T-helper 17 cell (primary cell): Measurements from ENCODE around the gene APOL5. TPM values are rescaled to one million over a fixed set of nuclear protein-coding genes. Genes with fewer than 3 reads are reported as not detected.
"Not testable (repeated sequence)": the region's sequence is repeated elsewhere in the genome, so short reads cannot be mapped to it uniquely, and the experiment has no call there.

Experiments used
- ATAC-seq: fragments of 150-1000 bp; cut with Tn5 transposase; 2 replicates; pipeline ENCODE4 v1.10.0; 2021; ENCODE audit warnings: mild to moderate bottlenecking, moderate library complexity
- DNase-seq, 3 donors: peaks; one replicate each; pipeline versions ENCODE4 v3.0.0 to v3.0.0-alpha.2; 2020 to 2021
- H3K9me3 ChIP-seq: one replicate; pipeline ENCODE4 v1.7.0; 2013; ENCODE audit warnings: low read length, mild to moderate bottlenecking; ENCODE audit not compliant: control insufficient read depth, poor library complexity, severe bottlenecking
- H3K27ac Mint-ChIP-seq: one replicate; pipeline ENCODE4 v1.8.0; 2022; ENCODE audit warnings: mild to moderate bottlenecking, moderate library complexity, mixed read lengths
- H3K27me3 Mint-ChIP-seq: one replicate; pipeline ENCODE4 v1.8.0; 2022; ENCODE audit warnings: mixed read lengths
- H3K36me3 Mint-ChIP-seq: one replicate; pipeline ENCODE4 v1.8.0; 2022; ENCODE audit warnings: low read depth, mixed read lengths
- H3K4me1 Mint-ChIP-seq: one replicate; pipeline ENCODE4 v1.8.0; 2022; ENCODE audit warnings: mild to moderate bottlenecking, mixed read lengths
- H3K4me3 Mint-ChIP-seq: one replicate; pipeline ENCODE4 v1.8.0; 2022; ENCODE audit warnings: mild to moderate bottlenecking, moderate library complexity, mixed read lengths
- total RNA-seq, 4 donors: library from RNA in 2 of 4; stranded (reverse) in 2 of 4; gene quantifications; one replicate each; pipeline ENCODE4 v1.2.3 and lab custom pipeline; 2022 to 2026

The APOL5 gene
- total RNA-seq, 2 donors from 2014 or later = not detected

DNA sequence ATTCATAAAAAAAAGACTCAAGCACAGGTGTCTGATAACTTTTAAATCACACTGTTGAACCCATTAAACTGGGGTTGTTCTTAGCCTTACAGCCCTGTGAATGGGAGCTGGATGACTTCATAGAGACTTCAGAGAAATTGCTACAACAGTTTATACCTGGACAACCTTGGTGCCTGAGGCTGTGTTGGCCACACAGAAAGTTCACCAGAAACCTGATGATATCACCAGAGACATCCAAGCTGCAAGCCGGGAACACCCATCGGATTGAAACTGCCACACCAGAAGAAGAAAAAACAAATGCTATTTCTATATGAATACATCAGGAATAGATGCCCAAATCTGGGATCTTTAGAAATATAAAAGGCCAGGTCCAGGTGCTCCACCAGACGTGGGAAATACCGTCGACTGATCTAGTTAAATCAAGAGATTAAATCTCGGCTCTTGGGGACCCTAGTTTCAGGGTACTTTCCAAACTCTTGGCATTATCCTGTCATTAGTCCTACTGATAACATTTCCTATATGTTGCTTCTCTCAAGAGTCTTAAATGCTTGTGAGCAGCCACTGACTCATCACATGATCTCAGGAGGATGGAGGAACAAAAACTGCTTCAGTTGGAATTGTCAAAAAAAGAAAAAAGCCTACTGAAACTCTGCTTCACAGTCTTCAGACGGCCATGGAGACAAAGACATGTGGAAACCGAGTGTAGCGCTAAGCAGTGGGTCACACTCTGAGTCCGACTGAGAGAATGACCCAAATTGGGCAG, 28.6 kb upstream of the APOL5 start:
- no peak for ATAC-seq
- no peak for DNase-seq
- H3K9me3 ChIP-seq = no peaks in the 10 kb centered on the region
- H3K27ac Mint-ChIP-seq = no peak overlapping the region
- H3K27me3 Mint-ChIP-seq = peaks cover 13% of the 10 kb centered on the region
- H3K4me3 Mint-ChIP-seq = no peak overlapping the region
- H3K4me1 Mint-ChIP-seq = peaks cover 5% of the 10 kb centered on the region
- H3K36me3 Mint-ChIP-seq = no peaks in the 10 kb centered on the region

DNA sequence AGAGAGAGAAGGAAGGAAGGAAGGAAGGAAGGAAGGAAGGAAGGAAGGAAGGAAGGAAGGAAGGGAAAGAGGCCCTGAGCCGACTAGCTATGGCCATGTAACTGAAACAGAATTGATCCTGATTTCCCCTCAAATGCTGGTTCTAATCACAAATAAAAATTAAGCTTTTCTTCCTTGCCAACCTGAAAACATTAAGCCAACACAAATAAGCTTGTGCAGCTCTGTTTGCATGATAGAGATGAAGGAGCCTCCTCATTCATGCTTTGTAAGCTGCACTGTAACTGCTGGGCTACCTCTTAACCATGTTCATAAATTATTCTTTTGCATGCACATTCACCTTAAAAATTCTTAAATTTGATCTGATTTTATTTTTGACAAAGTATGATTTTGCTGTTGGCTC, 27.7 kb upstream of the APOL5 start:
- H3K27me3 Mint-ChIP-seq = peaks cover 14% of the 10 kb centered on the region
- no peak for ATAC-seq
- H3K4me1 Mint-ChIP-seq = peaks cover 5% of the 10 kb centered on the region
- H3K36me3 Mint-ChIP-seq = no peaks in the 10 kb centered on the region
- no peaks in the 10 kb centered on the region for H3K9me3 ChIP-seq
- no peak for DNase-seq
- H3K27ac Mint-ChIP-seq = no peak overlapping the region
- H3K4me3 Mint-ChIP-seq = no peak overlapping the region

DNA sequence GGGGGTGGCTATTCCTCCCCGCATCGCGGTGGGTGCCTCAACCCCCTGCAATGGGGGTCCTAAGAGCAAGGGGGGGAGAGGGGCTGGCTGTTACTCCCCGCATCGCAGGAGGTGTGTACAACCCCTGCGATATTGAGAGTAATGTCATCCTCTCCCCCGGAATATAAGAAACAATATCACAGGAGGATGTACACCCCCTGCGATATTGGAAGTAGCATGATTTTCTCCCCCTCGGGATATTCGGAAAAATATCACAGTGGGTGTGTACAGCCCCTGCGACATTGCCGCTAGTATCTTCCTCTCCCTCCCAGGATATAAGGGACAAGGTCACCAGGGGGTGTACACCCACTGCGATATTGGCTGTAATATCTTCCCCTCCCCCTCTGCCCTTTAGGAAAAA, 22.5 kb upstream of the APOL5 start:
- Mint-ChIP-seq H3K27me3 (peaks cover 14% of the 10 kb centered on the region), H3K27ac (no peak overlapping the region), H3K4me3 (no peak overlapping the region), H3K4me1 (peaks cover 2% of the 10 kb centered on the region), H3K36me3 (no peaks in the 10 kb centered on the region)
- H3K9me3 ChIP-seq = no peaks in the 10 kb centered on the region
- ATAC-seq (no peak), DNase-seq (no peak)

DNA sequence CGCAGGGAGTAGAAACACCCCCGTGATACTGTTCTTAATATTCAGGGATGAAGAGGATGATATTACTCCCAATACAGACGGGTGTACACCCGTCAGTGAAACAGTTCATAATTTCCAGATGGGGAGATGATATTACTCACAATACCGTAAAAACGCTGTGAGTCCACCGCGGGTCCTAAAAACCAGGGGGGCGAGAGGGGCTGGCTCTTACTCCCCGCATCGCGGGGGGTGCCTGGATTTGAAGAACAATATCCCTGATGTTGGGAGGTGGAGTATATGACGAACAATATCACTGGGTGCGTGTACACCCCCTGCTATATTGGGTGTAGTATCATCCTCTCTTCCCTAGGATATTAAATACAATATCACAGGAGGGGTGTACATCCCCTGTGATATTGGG, 20.5 kb upstream of the APOL5 start:
- Mint-ChIP-seq H3K27me3 (peaks cover 9% of the 10 kb centered on the region), H3K36me3 (no peaks in the 10 kb centered on the region), H3K27ac (no peak overlapping the region), H3K4me1 (no peaks in the 10 kb centered on the region), H3K4me3 (no peak overlapping the region)
- DNase-seq (no peak), ATAC-seq (no peak)
- H3K9me3 ChIP-seq = no peaks in the 10 kb centered on the region

DNA sequence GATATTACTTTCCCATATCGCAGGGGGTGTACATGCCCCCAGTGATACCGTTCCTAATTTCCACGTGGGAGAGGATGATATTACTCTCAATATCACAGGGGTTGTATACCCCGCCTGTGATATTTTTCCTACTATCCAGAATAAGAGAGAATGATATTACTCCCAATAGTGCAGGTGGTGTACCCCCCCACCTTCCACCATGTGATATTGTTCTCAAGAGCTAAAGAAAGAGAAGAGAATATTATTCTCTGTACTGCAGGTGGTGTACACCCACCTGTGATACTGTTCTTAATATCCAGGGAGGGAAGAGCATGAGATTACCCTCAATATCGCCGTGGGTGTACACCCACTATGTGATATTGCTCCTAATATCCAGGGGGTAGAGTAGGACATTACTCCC, 17.8 kb upstream of the APOL5 start:
- not testable (repeated sequence) for DNase-seq, H3K4me3 Mint-ChIP-seq, H3K4me1 Mint-ChIP-seq, H3K27ac Mint-ChIP-seq, H3K36me3 Mint-ChIP-seq, H3K9me3 ChIP-seq, H3K27me3 Mint-ChIP-seq, ATAC-seq

DNA sequence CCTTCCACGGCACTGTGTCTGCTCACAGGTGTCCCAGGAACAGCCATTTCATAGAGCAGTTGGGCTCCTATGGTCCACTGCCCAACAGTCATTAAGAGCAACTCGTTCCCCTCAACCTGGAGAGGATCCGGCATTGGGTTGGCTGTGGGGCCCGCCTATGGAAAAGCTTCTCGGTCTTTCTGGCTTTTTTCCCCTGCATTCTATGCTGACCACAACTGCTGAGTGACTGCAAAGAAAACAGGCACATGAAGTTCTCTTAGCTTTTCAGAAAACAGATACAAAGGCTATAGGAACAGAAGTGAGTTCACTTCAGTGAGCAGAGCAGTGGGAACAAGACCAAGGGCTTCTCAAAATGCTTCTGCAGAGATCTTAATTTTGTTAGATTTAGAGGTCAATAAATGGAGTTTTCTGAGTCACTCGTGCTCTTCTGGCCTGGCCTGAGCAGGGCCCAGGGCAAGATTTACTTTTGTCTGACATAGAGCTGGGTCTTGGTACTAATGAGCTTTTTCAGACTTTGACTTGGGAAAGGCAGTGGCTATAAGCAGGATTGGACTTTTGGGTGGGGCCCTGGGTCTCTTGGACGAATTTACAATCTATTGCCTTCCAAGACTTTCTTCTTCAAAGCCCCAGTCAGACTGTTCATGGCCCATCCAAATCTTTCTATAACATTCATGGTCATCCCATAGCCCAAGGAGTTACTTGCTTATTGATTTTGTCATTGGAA, 13.6 kb upstream of the APOL5 start:
- Mint-ChIP-seq H3K27ac (no peak overlapping the region), H3K36me3 (peaks cover 2% of the 10 kb centered on the region), H3K4me1 (peaks cover 4% of the 10 kb centered on the region), H3K27me3 (no peaks in the 10 kb centered on the region), H3K4me3 (no peak overlapping the region)
- DNase-seq (no peak), ATAC-seq (no peak)
- no peaks in the 10 kb centered on the region for H3K9me3 ChIP-seq

DNA sequence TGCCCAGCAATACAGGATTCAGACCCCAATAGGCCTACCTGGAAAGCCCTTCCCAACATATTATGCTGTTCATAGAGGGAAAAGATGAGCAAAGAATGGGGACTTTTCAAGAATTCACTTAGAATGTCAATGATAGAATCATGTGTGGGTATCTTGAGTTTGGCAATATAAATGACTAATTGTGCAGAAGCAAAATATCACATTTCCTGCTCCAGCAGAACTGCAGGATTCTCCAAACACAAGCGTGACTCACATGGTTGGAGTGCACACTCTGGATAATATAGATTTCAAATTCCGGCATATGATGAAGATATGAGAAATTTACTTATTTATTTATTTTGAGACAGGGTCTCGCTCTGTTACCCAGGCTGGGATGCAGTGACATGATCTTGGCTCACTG, 12.5 kb upstream of the APOL5 start:
- Mint-ChIP-seq H3K27me3 (no peaks in the 10 kb centered on the region), H3K36me3 (peaks cover 2% of the 10 kb centered on the region), H3K4me1 (peaks cover 6% of the 10 kb centered on the region), H3K27ac (no peak overlapping the region), H3K4me3 (no peak overlapping the region)
- H3K9me3 ChIP-seq = no peaks in the 10 kb centered on the region
- DNase-seq (no peak), ATAC-seq (no peak)

DNA sequence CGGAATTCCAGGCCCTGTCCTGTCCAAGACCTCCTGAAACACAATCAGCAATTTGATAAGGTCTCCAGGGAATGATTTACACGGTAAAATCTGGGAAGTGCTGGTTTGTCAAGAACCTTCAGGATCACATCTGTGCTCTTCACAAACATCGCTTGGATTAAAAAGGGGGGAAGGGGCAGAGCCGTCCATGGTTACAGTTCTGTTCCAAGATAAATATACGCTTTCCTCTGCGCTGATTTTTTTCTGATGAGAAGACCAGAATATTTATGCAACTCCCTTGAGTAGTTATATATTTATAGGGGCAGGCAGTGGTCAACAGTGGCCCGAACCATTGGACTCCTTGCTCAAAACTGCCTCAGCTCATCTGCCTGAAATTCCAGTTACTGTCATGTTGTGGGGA, 9.2 kb upstream of the APOL5 start:
- no peak for DNase-seq
- no peak overlapping the region for H3K4me3 Mint-ChIP-seq
- no peak for ATAC-seq
- no peaks in the 10 kb centered on the region for H3K9me3 ChIP-seq
- H3K4me1 Mint-ChIP-seq = peaks cover 6% of the 10 kb centered on the region
- peaks cover 2% of the 10 kb centered on the region for H3K36me3 Mint-ChIP-seq
- H3K27ac Mint-ChIP-seq = no peak overlapping the region
- H3K27me3 Mint-ChIP-seq = no peaks in the 10 kb centered on the region

DNA sequence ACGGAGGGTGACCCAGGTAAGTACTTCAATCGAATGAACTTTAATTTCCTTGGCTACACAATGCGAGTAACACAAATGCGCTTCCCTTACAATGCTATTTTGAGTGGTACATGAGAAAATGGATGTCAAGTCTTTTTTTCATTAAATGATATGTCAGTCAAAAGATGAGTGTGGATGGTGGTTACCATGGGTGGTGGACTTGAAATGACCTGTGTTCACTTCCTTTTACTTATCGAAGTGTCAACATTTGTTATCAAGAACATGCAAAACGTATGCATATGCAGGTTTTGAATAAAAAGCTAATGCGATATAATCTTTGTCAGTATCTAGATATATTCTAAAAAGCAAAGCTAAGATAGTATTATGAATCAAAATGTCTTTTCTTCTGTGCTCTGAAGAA, 8.8 kb upstream of the APOL5 start:
- Mint-ChIP-seq H3K27ac (no peak overlapping the region), H3K4me1 (peaks cover 3% of the 10 kb centered on the region), H3K27me3 (no peaks in the 10 kb centered on the region), H3K36me3 (peaks cover 2% of the 10 kb centered on the region), H3K4me3 (no peak overlapping the region)
- no peak for ATAC-seq
- no peak for DNase-seq
- no peaks in the 10 kb centered on the region for H3K9me3 ChIP-seq

DNA sequence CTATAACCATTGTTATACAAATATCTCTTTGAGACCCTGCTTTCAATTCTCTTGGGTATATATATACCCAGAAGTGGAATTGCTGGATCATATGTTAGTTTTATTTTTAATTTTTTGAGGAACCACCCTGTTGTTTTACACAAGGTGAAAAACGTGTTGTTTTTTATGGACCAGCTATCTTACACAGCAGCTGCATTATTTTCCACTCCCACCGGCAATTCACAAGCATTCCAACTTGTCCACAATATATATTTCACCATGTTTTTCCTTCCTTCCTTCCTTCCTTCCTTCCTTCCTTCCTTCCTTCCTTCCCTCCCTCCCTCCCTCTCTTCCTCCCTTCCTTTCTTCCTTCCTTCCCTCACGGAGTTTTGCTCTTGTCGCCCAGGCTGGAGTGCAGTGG, 6.3 kb upstream of the APOL5 start:
- Mint-ChIP-seq H3K4me1 (peaks cover 3% of the 10 kb centered on the region), H3K4me3 (no peak overlapping the region), H3K27me3 (peaks cover 10% of the 10 kb centered on the region), H3K36me3 (peaks cover 1% of the 10 kb centered on the region), H3K27ac (no peak overlapping the region)
- H3K9me3 ChIP-seq = no peaks in the 10 kb centered on the region
- DNase-seq (no peak), ATAC-seq (no peak)

DNA sequence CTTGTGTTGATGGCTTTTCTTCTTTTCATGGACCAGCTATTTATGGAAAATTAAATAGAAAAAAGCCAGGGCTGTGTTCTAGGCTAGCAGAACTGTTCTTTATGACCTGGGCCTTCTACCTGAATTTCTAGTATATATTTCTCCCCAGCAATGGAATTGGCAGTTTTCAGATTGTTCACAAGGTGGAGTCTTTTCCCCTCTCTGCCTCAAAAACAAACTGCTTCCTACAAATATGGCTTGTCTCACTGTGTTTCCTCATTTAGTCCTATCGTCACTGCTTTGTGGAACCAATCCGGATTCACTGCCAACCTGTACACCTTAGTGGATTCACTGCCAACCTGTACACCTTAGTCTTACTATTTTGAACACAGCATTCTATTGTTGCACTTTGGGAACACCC, 5.0 kb upstream of the APOL5 start:
- H3K9me3 ChIP-seq = no peaks in the 10 kb centered on the region
- Mint-ChIP-seq H3K4me3 (no peak overlapping the region), H3K4me1 (peaks cover 3% of the 10 kb centered on the region), H3K27me3 (peaks cover 10% of the 10 kb centered on the region), H3K27ac (no peak overlapping the region), H3K36me3 (no peaks in the 10 kb centered on the region)
- ATAC-seq (no peak), DNase-seq (no peak)

DNA sequence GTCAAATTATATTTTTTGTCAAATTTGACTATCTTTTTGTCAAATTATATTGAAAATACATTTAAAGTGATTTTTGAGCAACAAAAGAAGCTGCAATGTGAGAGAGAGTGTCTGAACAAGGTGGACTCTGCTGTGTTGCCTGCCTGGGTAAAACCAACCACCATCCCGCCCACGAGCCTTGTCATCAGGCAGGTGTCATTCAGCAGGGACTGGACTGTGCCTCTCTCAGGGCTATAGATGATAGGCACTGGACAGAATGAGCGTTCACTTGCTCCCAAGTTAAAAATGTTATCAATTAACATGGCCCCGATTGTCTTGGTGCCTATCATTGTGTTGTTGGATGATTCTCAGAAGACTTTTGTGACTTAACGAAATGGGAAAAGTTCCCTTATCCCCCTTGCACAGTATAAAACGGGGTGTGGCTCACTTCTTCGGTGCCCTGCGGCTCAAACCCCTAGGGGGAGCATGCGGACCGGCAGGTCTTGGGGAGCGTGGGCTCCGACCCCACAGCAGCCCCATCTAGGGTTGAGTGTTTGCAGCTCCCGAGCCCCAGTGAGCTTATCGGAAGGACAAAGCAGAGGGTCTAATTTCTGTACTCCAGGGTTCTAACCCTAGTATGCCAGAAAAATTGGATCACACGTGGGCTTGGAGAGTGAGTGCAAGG, 1.7 kb downstream of the APOL5 start:
- H3K4me1 Mint-ChIP-seq = peaks cover 3% of the 10 kb centered on the region
- DNase-seq (no peak), ATAC-seq (no peak)
- no peaks in the 10 kb centered on the region for H3K36me3 Mint-ChIP-seq
- H3K27me3 Mint-ChIP-seq = peaks cover 10% of the 10 kb centered on the region
- no peak overlapping the region for H3K4me3 Mint-ChIP-seq
- H3K27ac Mint-ChIP-seq = no peak overlapping the region
- no peaks in the 10 kb centered on the region for H3K9me3 ChIP-seq

DNA sequence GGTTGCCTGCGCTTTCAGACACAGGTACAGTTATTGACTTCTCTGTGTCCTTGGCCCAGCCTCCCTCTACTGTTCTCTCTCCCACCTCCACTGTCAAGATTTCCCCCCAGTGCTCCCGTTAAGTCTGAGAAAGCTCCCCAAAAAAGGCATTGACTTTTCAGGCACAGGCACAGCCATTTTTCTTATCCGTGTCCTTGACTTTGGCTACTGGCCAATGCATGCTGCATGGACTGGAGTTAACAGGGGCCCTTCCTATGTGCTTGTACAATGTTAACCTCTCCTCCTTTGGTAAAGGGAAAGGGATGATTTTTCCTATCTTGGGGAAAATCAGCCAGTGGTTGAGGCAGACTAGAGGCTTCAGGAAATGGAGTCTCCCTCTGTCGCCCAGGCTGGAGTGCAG, 4.3 kb downstream of the APOL5 start:
- Mint-ChIP-seq H3K4me1 (peaks cover 4% of the 10 kb centered on the region), H3K27me3 (peaks cover 10% of the 10 kb centered on the region)
- ATAC-seq = no peak

More for the DNA sequence above, 4.3 kb downstream of the APOL5 start:
- H3K4me3 Mint-ChIP-seq = no peak overlapping the region
- no peaks in the 10 kb centered on the region for H3K36me3 Mint-ChIP-seq
- H3K9me3 ChIP-seq = no peaks in the 10 kb centered on the region
- no peak overlapping the region for H3K27ac Mint-ChIP-seq
- no peak for DNase-seq
